Vagina (tissue), 2 donors: ENCODE results near the gene MYO3B.

ENCODE experiments used
- CTCF ChIP-seq, 3 experiments: fragments of 450-650 bp in 2 of 3; fragments of 200-600 bp in 1 of 3; sonication (generic) in 1 of 3; IDR thresholded peaks; one replicate each; pipeline ENCODE4 v1.5.1; 2017 to 2019; ENCODE audit warnings: antibody characterized with exemption in 3 of 3, mild to moderate bottlenecking in 2 of 3, moderate library complexity in 2 of 3
- POLR2A ChIP-seq, 2 donors: fragments of 450-650 bp; IDR thresholded peaks; one replicate each; pipeline ENCODE4 v1.6.1; 2017; ENCODE audit warnings: antibody characterized with exemption in 2 of 2, mild to moderate bottlenecking in 2 of 2, moderate library complexity in 2 of 2
- POLR2AphosphoS5 ChIP-seq, 2 donors: sonication (generic); formaldehyde crosslinking; IDR thresholded peaks; one replicate each; pipeline ENCODE4 v1.9.0; 2017; ENCODE audit warnings: antibody characterized with exemption in 2 of 2, mild to moderate bottlenecking in 2 of 2, low read depth in 1 of 2; ENCODE audit not compliant: insufficient read depth in 1 of 2

- TF ChIP-seq CTCF (IDR thresholded peaks at IDR 0.05) (no peak), POLR2AphosphoS5 (IDR thresholded peaks at IDR 0.05; ENCODE audit: insufficient read depth in 1 of 2, low read depth in 1 of 2) (no peak), POLR2A (IDR thresholded peaks at IDR 0.05) (no peak)
These were observed 12.2 kb downstream of the MYO3B start for GRCh38 chr2:170190172-170190571.
